ENCODE data around the gene B4GALNT1. TPM values are rescaled to one million over a fixed set of nuclear protein-coding genes. Genes with fewer than 3 reads are reported as not detected.
"Not testable (repeated sequence)": the region's sequence is repeated elsewhere in the genome, so short reads cannot be mapped to it uniquely, and the experiment has no call there.

B4GALNT1 gene
- polyA plus RNA-seq, 2 donors = 0.10 to 0.18 TPM

DNA sequence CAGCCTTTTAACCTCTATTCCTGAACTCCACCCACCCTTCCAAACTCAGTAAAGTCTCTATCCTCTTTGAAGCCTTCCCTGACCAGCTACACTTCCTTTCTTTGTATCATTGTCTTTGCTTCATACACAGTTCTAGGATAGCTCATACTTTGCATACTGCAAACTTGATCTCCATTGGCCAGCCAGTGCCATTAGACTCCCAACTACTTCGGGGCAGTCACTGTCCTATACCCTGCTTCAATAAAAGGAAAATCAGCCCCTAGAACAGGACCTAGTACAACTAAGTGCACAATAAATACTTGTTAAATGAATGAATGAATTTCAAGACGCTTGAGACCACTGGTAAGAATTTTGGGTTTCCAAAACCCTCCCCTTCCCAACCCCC, 42.5 kb downstream of the B4GALNT1 start:
- no peaks in the 10 kb centered on the region for H3K36me3 ChIP-seq (ENCODE audit: control insufficient read depth in 2 of 2, insufficient read depth in 2 of 2, low read length in 1 of 2)
- H3K27ac ChIP-seq (ENCODE audit: low read depth in 2 of 2, low read length in 1 of 2) = peak overlapping the region in 1 of 2 donors; percentile 81
- WGBS, 2 donors = 16 to 17% methylated on average over 2 of the region's 2 CpGs
- H3K4me3 ChIP-seq (ENCODE audit: low read depth in 1 of 2, low read length in 2 of 2) = peak overlapping the region; percentile 85 to 93
- peaks cover 0 to 2% of the 10 kb centered on the region in 2 donors for H3K27me3 ChIP-seq (ENCODE audit: control insufficient read depth in 1 of 2, insufficient read depth in 2 of 2, low read length in 2 of 2)
- H3K4me1 ChIP-seq (ENCODE audit: control insufficient read depth in 2 of 2, insufficient read depth in 2 of 2, low read length in 1 of 2) = no peaks in the 10 kb centered on the region
- no peaks in the 10 kb centered on the region for H3K9me3 ChIP-seq (ENCODE audit: control insufficient read depth in 2 of 2, insufficient read depth in 1 of 2, low read depth in 1 of 2, low read length in 1 of 2)

DNA sequence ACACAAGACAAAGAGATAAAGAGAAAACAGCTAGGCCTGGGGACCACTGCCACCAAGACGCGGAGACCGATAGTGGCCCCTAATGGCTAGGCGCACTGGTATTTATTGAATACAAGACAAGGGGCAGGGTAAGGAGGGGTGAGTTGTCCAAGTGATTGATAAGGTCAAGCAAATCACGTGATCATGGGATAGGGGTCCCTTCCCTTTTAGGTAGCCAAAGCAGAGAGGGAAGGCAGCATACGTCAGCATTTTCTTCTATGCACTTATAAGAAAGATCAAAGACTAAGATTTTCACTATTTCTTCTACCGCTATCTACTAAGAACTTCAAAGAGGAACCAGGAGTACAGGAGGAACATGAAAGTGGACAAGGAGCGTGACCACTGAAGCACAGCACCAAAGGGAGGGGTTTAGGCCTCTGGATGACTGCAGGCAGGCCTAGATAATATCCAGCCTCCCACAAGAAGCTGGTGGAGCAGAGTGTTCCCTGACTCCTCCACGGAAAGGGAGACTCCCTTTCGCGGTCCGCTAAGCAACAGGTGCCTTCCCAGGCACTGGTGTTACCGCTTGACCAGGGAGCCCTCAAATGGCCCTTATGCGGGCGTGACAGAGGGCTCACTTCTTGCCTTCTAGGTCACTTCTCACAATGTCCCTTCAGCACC, 43.9 kb downstream of the B4GALNT1 start:
- H3K27ac ChIP-seq (ENCODE audit: low read depth in 2 of 2, low read length in 1 of 2); H3K36me3 ChIP-seq (ENCODE audit: control insufficient read depth in 2 of 2, insufficient read depth in 2 of 2, low read length in 1 of 2); H3K9me3 ChIP-seq (ENCODE audit: control insufficient read depth in 2 of 2, insufficient read depth in 1 of 2, low read depth in 1 of 2, low read length in 1 of 2); H3K4me3 ChIP-seq (ENCODE audit: low read depth in 1 of 2, low read length in 2 of 2); H3K4me1 ChIP-seq (ENCODE audit: control insufficient read depth in 2 of 2, insufficient read depth in 2 of 2, low read length in 1 of 2); H3K27me3 ChIP-seq (ENCODE audit: control insufficient read depth in 1 of 2, insufficient read depth in 2 of 2, low read length in 2 of 2): not testable (repeated sequence)
- 88 to 89% methylated on average over 15 of the region's 15 CpGs for WGBS, 2 donors

GRCh38 chr12:57586832-57587429, 46.1 kb downstream of the B4GALNT1 start:
- no peak overlapping the region for H3K27ac ChIP-seq (ENCODE audit: low read depth in 2 of 2, low read length in 1 of 2)
- H3K9me3 ChIP-seq (ENCODE audit: control insufficient read depth in 2 of 2, insufficient read depth in 1 of 2, low read depth in 1 of 2, low read length in 1 of 2) = no peaks in the 10 kb centered on the region
- peaks cover 0 to 2% of the 10 kb centered on the region in 2 donors for H3K27me3 ChIP-seq (ENCODE audit: control insufficient read depth in 1 of 2, insufficient read depth in 2 of 2, low read length in 2 of 2)
- H3K4me1 ChIP-seq (ENCODE audit: control insufficient read depth in 2 of 2, insufficient read depth in 2 of 2, low read length in 1 of 2) = no peaks in the 10 kb centered on the region
- 91% methylated on average over 3 of the region's 3 CpGs for WGBS, 2 donors
- no peaks in the 10 kb centered on the region for H3K36me3 ChIP-seq (ENCODE audit: control insufficient read depth in 2 of 2, insufficient read depth in 2 of 2, low read length in 1 of 2)
- no peak overlapping the region for H3K4me3 ChIP-seq (ENCODE audit: low read depth in 1 of 2, low read length in 2 of 2)

DNA sequence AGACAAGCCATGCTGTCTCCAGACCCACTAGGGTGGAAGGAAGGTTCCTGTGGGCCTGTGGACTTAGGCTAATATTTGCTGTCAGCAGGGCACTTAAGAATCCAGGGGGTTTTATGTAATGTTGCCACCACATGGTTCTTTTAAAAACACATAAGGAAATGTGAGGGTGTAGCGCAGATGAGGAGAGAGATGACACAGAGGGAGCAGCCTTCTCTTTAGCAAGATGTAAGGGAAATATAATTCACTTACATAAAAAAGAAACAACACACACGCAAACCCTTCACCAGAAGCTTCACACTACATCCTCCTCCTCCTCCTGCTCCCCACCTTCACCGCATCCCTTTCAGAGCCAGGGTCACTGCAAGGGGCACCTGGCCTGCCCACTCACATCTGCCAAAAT, 46.9 kb downstream of the B4GALNT1 start:
- Histone ChIP-seq H3K27me3 (ENCODE audit: control insufficient read depth in 1 of 2, insufficient read depth in 2 of 2, low read length in 2 of 2) (peaks cover 0 to 2% of the 10 kb centered on the region in 2 donors), H3K9me3 (ENCODE audit: control insufficient read depth in 2 of 2, insufficient read depth in 1 of 2, low read depth in 1 of 2, low read length in 1 of 2) (no peaks in the 10 kb centered on the region), H3K4me1 (ENCODE audit: control insufficient read depth in 2 of 2, insufficient read depth in 2 of 2, low read length in 1 of 2) (no peaks in the 10 kb centered on the region), H3K4me3 (ENCODE audit: low read depth in 1 of 2, low read length in 2 of 2) (no peak overlapping the region), H3K27ac (ENCODE audit: low read depth in 2 of 2, low read length in 1 of 2) (no peak overlapping the region), H3K36me3 (ENCODE audit: control insufficient read depth in 2 of 2, insufficient read depth in 2 of 2, low read length in 1 of 2) (no peaks in the 10 kb centered on the region)
- 91 to 97% methylated on average over 3 of the region's 3 CpGs for WGBS, 2 donors

DNA sequence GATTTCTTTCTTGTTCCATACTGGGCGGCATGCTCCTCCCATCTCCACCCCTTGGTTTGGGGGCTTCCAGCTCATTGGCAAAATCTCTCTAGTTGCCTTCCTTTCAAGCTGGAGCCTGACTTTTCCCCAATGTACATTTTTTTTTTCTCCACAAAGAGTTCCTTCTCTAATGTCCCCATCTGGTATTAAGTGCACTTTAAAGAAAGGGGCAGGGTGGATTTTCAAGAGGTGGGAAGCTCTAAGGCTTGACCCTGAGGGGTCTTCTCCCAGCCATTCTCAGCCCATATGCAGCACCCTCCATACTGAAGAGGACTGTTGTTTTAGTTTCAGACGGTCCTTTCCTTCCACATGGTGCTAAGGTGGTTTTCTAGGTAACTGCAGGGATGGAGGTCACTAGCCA, 47.8 kb downstream of the B4GALNT1 start:
- 69 to 86% methylated on average over 2 of the region's 2 CpGs for WGBS, 2 donors
- peaks cover 0 to 2% of the 10 kb centered on the region in 2 donors for H3K27me3 ChIP-seq (ENCODE audit: control insufficient read depth in 1 of 2, insufficient read depth in 2 of 2, low read length in 2 of 2)

DNA sequence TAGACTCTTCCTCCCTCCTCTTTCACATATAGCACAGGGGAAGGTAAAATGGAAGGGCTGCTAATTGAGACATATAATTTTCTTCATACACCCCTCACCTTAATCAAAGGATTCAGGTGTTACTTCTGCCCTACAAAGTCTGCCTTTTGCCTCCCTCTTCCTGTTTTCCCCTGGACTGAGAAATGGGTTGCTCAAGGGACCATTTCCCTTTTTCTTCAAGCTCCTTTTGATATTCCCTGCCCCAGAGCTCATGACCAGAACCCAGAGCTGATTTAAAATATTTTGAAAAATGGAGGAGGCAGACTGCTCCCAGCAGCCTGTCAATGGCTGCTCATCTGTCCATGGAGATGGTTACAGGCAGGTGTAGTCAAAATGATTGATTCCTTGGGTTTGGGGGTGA, 48.3 kb downstream of the B4GALNT1 start:
- no peaks in the 10 kb centered on the region for H3K9me3 ChIP-seq (ENCODE audit: control insufficient read depth in 2 of 2, insufficient read depth in 1 of 2, low read depth in 1 of 2, low read length in 1 of 2)
- H3K27me3 ChIP-seq (ENCODE audit: control insufficient read depth in 1 of 2, insufficient read depth in 2 of 2, low read length in 2 of 2) = peaks cover 0 to 2% of the 10 kb centered on the region in 2 donors
- H3K27ac ChIP-seq (ENCODE audit: low read depth in 2 of 2, low read length in 1 of 2) = no peak overlapping the region
- no peaks in the 10 kb centered on the region for H3K4me1 ChIP-seq (ENCODE audit: control insufficient read depth in 2 of 2, insufficient read depth in 2 of 2, low read length in 1 of 2)
- no peaks in the 10 kb centered on the region for H3K36me3 ChIP-seq (ENCODE audit: control insufficient read depth in 2 of 2, insufficient read depth in 2 of 2, low read length in 1 of 2)
- H3K4me3 ChIP-seq (ENCODE audit: low read depth in 1 of 2, low read length in 2 of 2) = no peak overlapping the region

More for the DNA sequence above, 47.8 kb downstream of the B4GALNT1 start:
- no peaks in the 10 kb centered on the region for H3K4me1 ChIP-seq (ENCODE audit: control insufficient read depth in 2 of 2, insufficient read depth in 2 of 2, low read length in 1 of 2)
- H3K36me3 ChIP-seq (ENCODE audit: control insufficient read depth in 2 of 2, insufficient read depth in 2 of 2, low read length in 1 of 2) = no peaks in the 10 kb centered on the region
- no peak overlapping the region for H3K4me3 ChIP-seq (ENCODE audit: low read depth in 1 of 2, low read length in 2 of 2)
- no peaks in the 10 kb centered on the region for H3K9me3 ChIP-seq (ENCODE audit: control insufficient read depth in 2 of 2, insufficient read depth in 1 of 2, low read depth in 1 of 2, low read length in 1 of 2)
- H3K27ac ChIP-seq (ENCODE audit: low read depth in 2 of 2, low read length in 1 of 2) = no peak overlapping the region

- Histone ChIP-seq H3K9me3 (ENCODE audit: control insufficient read depth in 2 of 2, insufficient read depth in 1 of 2, low read depth in 1 of 2, low read length in 1 of 2) (no peaks in the 10 kb centered on the region), H3K4me1 (ENCODE audit: control insufficient read depth in 2 of 2, insufficient read depth in 2 of 2, low read length in 1 of 2) (no peaks in the 10 kb centered on the region), H3K27ac (ENCODE audit: low read depth in 2 of 2, low read length in 1 of 2) (no peak overlapping the region), H3K4me3 (ENCODE audit: low read depth in 1 of 2, low read length in 2 of 2) (no peak overlapping the region), H3K27me3 (ENCODE audit: control insufficient read depth in 1 of 2, insufficient read depth in 2 of 2, low read length in 2 of 2) (peaks cover 0 to 2% of the 10 kb centered on the region in 2 donors), H3K36me3 (ENCODE audit: control insufficient read depth in 2 of 2, insufficient read depth in 2 of 2, low read length in 1 of 2) (no peaks in the 10 kb centered on the region)
- 99 to 100% methylated on average over 2 of the region's 2 CpGs for WGBS, 2 donors
Measured at GRCh38 chr12:57584050-57584449, 49.0 kb downstream of the B4GALNT1 start.

- peaks cover 0 to 2% of the 10 kb centered on the region in 2 donors for H3K27me3 ChIP-seq (ENCODE audit: control insufficient read depth in 1 of 2, insufficient read depth in 2 of 2, low read length in 2 of 2)
- H3K4me1 ChIP-seq (ENCODE audit: control insufficient read depth in 2 of 2, insufficient read depth in 2 of 2, low read length in 1 of 2) = no peaks in the 10 kb centered on the region
- no peaks in the 10 kb centered on the region for H3K36me3 ChIP-seq (ENCODE audit: control insufficient read depth in 2 of 2, insufficient read depth in 2 of 2, low read length in 1 of 2)
- no peak overlapping the region for H3K27ac ChIP-seq (ENCODE audit: low read depth in 2 of 2, low read length in 1 of 2)
- no peaks in the 10 kb centered on the region for H3K9me3 ChIP-seq (ENCODE audit: control insufficient read depth in 2 of 2, insufficient read depth in 1 of 2, low read depth in 1 of 2, low read length in 1 of 2)
- no peak overlapping the region for H3K4me3 ChIP-seq (ENCODE audit: low read depth in 1 of 2, low read length in 2 of 2)
- 45 to 47% methylated on average over 13 of the region's 13 CpGs for WGBS, 2 donors
Measured at GRCh38 chr12:57583008-57583831, 49.8 kb downstream of the B4GALNT1 start.

- no peaks in the 10 kb centered on the region for H3K4me1 ChIP-seq (ENCODE audit: control insufficient read depth in 2 of 2, insufficient read depth in 2 of 2, low read length in 1 of 2)
- no peaks in the 10 kb centered on the region for H3K36me3 ChIP-seq (ENCODE audit: control insufficient read depth in 2 of 2, insufficient read depth in 2 of 2, low read length in 1 of 2)
- no peak overlapping the region for H3K4me3 ChIP-seq (ENCODE audit: low read depth in 1 of 2, low read length in 2 of 2)
- H3K27ac ChIP-seq (ENCODE audit: low read depth in 2 of 2, low read length in 1 of 2) = no peak overlapping the region
- 96 to 100% methylated on average over 1 of the region's 1 CpG for WGBS, 2 donors
- H3K27me3 ChIP-seq (ENCODE audit: control insufficient read depth in 1 of 2, insufficient read depth in 2 of 2, low read length in 2 of 2) = no peaks in the 10 kb centered on the region
- no peaks in the 10 kb centered on the region for H3K9me3 ChIP-seq (ENCODE audit: control insufficient read depth in 2 of 2, insufficient read depth in 1 of 2, low read depth in 1 of 2, low read length in 1 of 2)
Measured at GRCh38 chr12:57582440-57582839, 50.6 kb downstream of the B4GALNT1 start.
